H9 (cell line): Measurements from ENCODE around the gene MRPL45. TPM values are rescaled to one million over a fixed set of nuclear protein-coding genes. Genes with fewer than 3 reads are reported as not detected.
"Not testable (repeated sequence)": the region's sequence is repeated elsewhere in the genome, so short reads cannot be mapped to it uniquely, and the experiment has no call there.

Experiments
- DNase-seq: peaks from one replicate; pipeline ENCODE4 v3.0.0-alpha.2; 2017
- H2AFZ ChIP-seq: one replicate; pipeline ENCODE4 v1.6.1; 2013; ENCODE audit warnings: mild to moderate bottlenecking, low read length, control low read depth, moderate library complexity
- H2AK5ac ChIP-seq: 2 replicates; pipeline ENCODE4 v1.6.1; 2013; ENCODE audit warnings: low read length, control low read depth, mixed read lengths; ENCODE audit not compliant: insufficient read length
- H2BK120ac ChIP-seq: one replicate; pipeline ENCODE4 v1.6.1; 2013; ENCODE audit warnings: low read depth, mild to moderate bottlenecking, low read length, control low read depth, inconsistent platforms; ENCODE audit not compliant: poor library complexity, severe bottlenecking
- H2BK12ac ChIP-seq: 2 replicates; pipeline ENCODE4 v1.6.1; 2013; ENCODE audit warnings: low read length, control low read depth, mixed read lengths, low read depth; ENCODE audit not compliant: insufficient read length
- H2BK15ac ChIP-seq: 2 replicates; pipeline ENCODE4 v1.6.1; 2013; ENCODE audit warnings: low read depth, low read length, control low read depth
- H2BK20ac ChIP-seq: one replicate; pipeline ENCODE4 v1.6.1; 2013; ENCODE audit warnings: low read depth, mild to moderate bottlenecking, low read length, control low read depth, inconsistent platforms; ENCODE audit not compliant: poor library complexity, severe bottlenecking
- H2BK5ac ChIP-seq: 2 replicates; pipeline ENCODE4 v1.6.1; 2013; ENCODE audit warnings: low read length, control low read depth, mixed read lengths; ENCODE audit not compliant: insufficient read length
- H3K14ac ChIP-seq: 2 replicates; pipeline ENCODE4 v1.6.1; 2013; ENCODE audit warnings: low read length, control low read depth; ENCODE audit not compliant: insufficient read depth
- H3K18ac ChIP-seq: 2 replicates; pipeline ENCODE4 v1.6.1; 2013; ENCODE audit warnings: low read depth, mild to moderate bottlenecking, mixed read lengths, low read length, control low read depth; ENCODE audit not compliant: insufficient read length
- H3K23ac ChIP-seq: 2 replicates; pipeline ENCODE4 v1.6.1; 2013; ENCODE audit warnings: low read length, control low read depth, mixed read lengths, low read depth; ENCODE audit not compliant: insufficient read length
- H3K23me2 ChIP-seq: 2 replicates; pipeline ENCODE4 v1.6.1; 2013; ENCODE audit warnings: low read depth, mild to moderate bottlenecking, mixed read lengths, low read length, control low read depth; ENCODE audit not compliant: insufficient read length, poor library complexity, severe bottlenecking
- H3K27ac ChIP-seq: 2 replicates; pipeline ENCODE4 v1.5.1; 2013; ENCODE audit warnings: low read length, control low read depth, mixed read lengths, low read depth; ENCODE audit not compliant: insufficient read length
- H3K27me3 ChIP-seq: 2 replicates; pipeline ENCODE4 v1.6.1; 2013; ENCODE audit warnings: low read length, control low read depth, inconsistent platforms; ENCODE audit not compliant: insufficient read depth
- H3K4ac ChIP-seq: 2 replicates; pipeline ENCODE4 v1.6.1; 2013; ENCODE audit warnings: low read depth, mild to moderate bottlenecking, control low read depth, inconsistent platforms, low read length, moderate library complexity
- H3K4me1 ChIP-seq: 2 replicates; pipeline ENCODE4 v1.6.1; 2013; ENCODE audit warnings: low read length, control low read depth, inconsistent platforms; ENCODE audit not compliant: insufficient read depth
- H3K4me2 ChIP-seq: 2 replicates; pipeline ENCODE4 v1.6.1; 2013; ENCODE audit warnings: low read length, control low read depth, mixed read lengths; ENCODE audit not compliant: insufficient read length, insufficient read depth
- H3K56ac ChIP-seq: 2 replicates; pipeline ENCODE4 v1.6.1; 2013; ENCODE audit warnings: low read depth, mild to moderate bottlenecking, mixed read lengths, low read length, control low read depth; ENCODE audit not compliant: insufficient read length
- H3K79me1 ChIP-seq: 2 replicates; pipeline ENCODE4 v1.6.1; 2013; ENCODE audit warnings: low read depth, mild to moderate bottlenecking, moderate library complexity, low read length, control low read depth, inconsistent platforms; ENCODE audit not compliant: insufficient read depth, poor library complexity, severe bottlenecking
- H3K79me2 ChIP-seq: 2 replicates; pipeline ENCODE4 v1.6.1; 2013; ENCODE audit warnings: low read length, control low read depth, inconsistent platforms; ENCODE audit not compliant: insufficient read depth
- H3K9ac ChIP-seq: 2 replicates; pipeline ENCODE4 v1.6.1; 2013; ENCODE audit warnings: low read length, control low read depth, mixed read lengths; ENCODE audit not compliant: insufficient read length; ENCODE audit errors: extremely low read depth
- H3K9me3 ChIP-seq: one replicate; pipeline ENCODE4 v1.6.1; 2013; ENCODE audit warnings: low read depth, low read length, inconsistent platforms; ENCODE audit not compliant: control insufficient read depth
- H3T11ph ChIP-seq: one replicate; pipeline ENCODE4 v1.6.1; 2013; ENCODE audit warnings: mild to moderate bottlenecking, low read length, control low read depth, inconsistent platforms
- H4K20me1 ChIP-seq: one replicate; pipeline ENCODE4 v1.6.1; 2013; ENCODE audit not compliant: control insufficient read depth, insufficient read length, insufficient read depth
- H4K5ac ChIP-seq: 2 replicates; pipeline ENCODE4 v1.6.1; 2013; ENCODE audit warnings: low read depth, mild to moderate bottlenecking, mixed read lengths, low read length, control low read depth; ENCODE audit not compliant: insufficient read length
- H4K8ac ChIP-seq: replicated peaks from 2 replicates; pipeline ENCODE4 v1.6.1; 2013; ENCODE audit warnings: low read length, control low read depth, mixed read lengths, low read depth; ENCODE audit not compliant: insufficient read length
- H4K91ac ChIP-seq: 2 replicates; pipeline ENCODE4 v1.6.1; 2013; ENCODE audit warnings: low read depth, mild to moderate bottlenecking, moderate library complexity, mixed read lengths, low read length, control low read depth; ENCODE audit not compliant: insufficient read length
- H3K27ac Mint-ChIP-seq, 3 experiments: 2 replicates in 2 of 3; 3 replicates in 1 of 3; pipeline ENCODE4 v1.8.0; 2020 to 2021; ENCODE audit warnings: mixed read lengths in 3 of 3, mild to moderate bottlenecking in 1 of 3, moderate library complexity in 1 of 3
- H3K27me3 Mint-ChIP-seq: 2 replicates; pipeline ENCODE4 v1.8.0; 2021; ENCODE audit warnings: low read depth, mild to moderate bottlenecking, moderate library complexity, mixed read lengths
- H3K36me3 Mint-ChIP-seq, 3 experiments: 2 replicates in 2 of 3; 3 replicates in 1 of 3; pipeline ENCODE4 v1.8.0; 2020 to 2021; ENCODE audit warnings: low read depth in 3 of 3, mixed read lengths in 3 of 3; ENCODE audit not compliant: insufficient read depth in 1 of 3
- H3K4me1 Mint-ChIP-seq, 2 experiments: 2 replicates each; pipeline ENCODE4 v1.8.0; 2020; ENCODE audit warnings: mixed read lengths in 2 of 2
- H3K4me3 Mint-ChIP-seq, 2 experiments: 2 replicates in 1 of 2; 3 replicates in 1 of 2; pipeline ENCODE4 v1.8.0; 2020 to 2021; ENCODE audit warnings: mild to moderate bottlenecking in 2 of 2, mixed read lengths in 2 of 2, moderate library complexity in 1 of 2
- H3K9me3 Mint-ChIP-seq, 2 experiments: 2 replicates in 1 of 2; 3 replicates in 1 of 2; pipeline ENCODE4 v1.8.0; 2020; ENCODE audit warnings: mild to moderate bottlenecking in 2 of 2, mixed read lengths in 2 of 2, moderate library complexity in 1 of 2
- WGBS: extraction: QIAGEN DNeasy Blood & Tissue Kit; methylation state at CpG from one replicate; pipeline ENCODE4 v1.1.7; 2013; ENCODE audit warnings: missing lambda C conversion rate, low lambda C conversion rate, mixed read lengths; ENCODE audit not compliant: insufficient read length; ENCODE audit errors: extremely low coverage; 5-methylcytosine and 5-hydroxymethylcytosine counted together
- total RNA-seq: library from RNA; stranded (reverse); gene quantifications from 2 replicates; pipeline ENCODE4 v1.2.1, GENCODE V29; 2021

MRPL45 gene
- total RNA-seq, 1 experiment from 2014 or later = 59.9 TPM

DNA sequence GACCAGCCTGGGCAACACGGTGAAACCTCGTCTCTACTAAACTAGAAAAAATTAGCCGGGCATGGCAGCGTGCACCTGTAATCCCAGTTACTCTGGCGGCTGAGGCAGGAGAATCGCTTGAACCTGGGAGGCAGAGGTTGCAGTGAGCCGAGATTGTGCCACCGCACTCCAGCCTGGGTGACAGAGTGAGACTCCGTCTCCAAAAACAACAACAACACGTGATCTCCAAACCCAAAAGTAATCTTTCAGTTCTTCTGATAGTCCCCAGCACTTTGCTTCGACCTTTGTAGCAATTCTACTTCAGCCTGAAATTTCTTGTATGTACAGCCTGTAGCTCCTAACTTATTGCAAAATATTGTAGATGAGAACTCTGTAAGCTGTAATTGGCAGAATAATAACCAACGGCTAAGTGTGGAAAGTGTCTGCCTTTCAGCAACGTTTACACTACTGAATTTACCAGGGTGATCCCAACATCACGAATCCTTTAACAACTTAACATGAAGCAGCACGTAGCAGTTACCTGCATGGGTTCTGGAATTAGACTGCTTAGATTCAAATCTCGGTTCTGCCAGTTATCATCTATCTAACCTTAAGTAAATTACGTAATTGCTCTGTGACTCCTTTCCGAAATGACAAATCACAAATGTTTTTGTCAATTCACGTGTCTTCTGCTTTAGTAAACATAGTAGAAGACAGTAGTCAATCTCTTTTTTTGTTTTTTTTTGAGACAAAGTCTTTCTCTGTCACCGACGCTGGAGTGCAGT, 1.2 kb upstream of the MRPL45 start:
- not testable (repeated sequence) for H3K79me1 ChIP-seq, H3K79me2 ChIP-seq, H3K18ac ChIP-seq, H4K8ac ChIP-seq, H2BK20ac ChIP-seq, H3K9ac ChIP-seq, H2BK12ac ChIP-seq, H3K4me2 ChIP-seq, H2AFZ ChIP-seq, DNase-seq, H4K91ac ChIP-seq, H3K4me1 ChIP-seq, H3K23ac ChIP-seq, H3K4ac ChIP-seq, H3K56ac ChIP-seq, H3K27me3 Mint-ChIP-seq, H2AK5ac ChIP-seq, H3K27me3 ChIP-seq, H2BK15ac ChIP-seq, H2BK120ac ChIP-seq, H3K27ac ChIP-seq, H2BK5ac ChIP-seq, H3K9me3 Mint-ChIP-seq, H3K9me3 ChIP-seq, H3K27ac Mint-ChIP-seq, H3K14ac ChIP-seq, H4K20me1 ChIP-seq, H3K4me1 Mint-ChIP-seq, H3T11ph ChIP-seq, H3K36me3 Mint-ChIP-seq, H3K23me2 ChIP-seq, H4K5ac ChIP-seq
- WGBS = no CpG with 5 or more reads among the region's 21 CpGs
- peak overlapping the region in 1 of 2 experiments; percentile 40; a peak in 2 of 5 replicates for H3K4me3 Mint-ChIP-seq
